Thoracic aorta (tissue), 2 donors: ENCODE measurements around the gene C12orf54. TPM values are rescaled to one million over a fixed set of nuclear protein-coding genes. Genes with fewer than 3 reads are reported as not detected.
"Not testable (repeated sequence)": the region's sequence is repeated elsewhere in the genome, so short reads cannot be mapped to it uniquely, and the experiment has no call there.

ENCODE experiments used
- ATAC-seq: fragments of 150-250 bp; one replicate; pipeline ENCODE4 v1.8.0; 2017; ENCODE audit warnings: low read depth; ENCODE audit not compliant: insufficient number of reproducible peaks, low FRiP score
- DNase-seq: peaks from one replicate; pipeline ENCODE4 v3.0.0-alpha.2; 2020; ENCODE audit warnings: low spot score
- H3K27ac ChIP-seq, 2 donors: fragments of 200-600 bp; sonication (generic); 1 replicate in 1 of 2; 2 replicates in 1 of 2; pipeline ENCODE4 v1.5.1; 2016; ENCODE audit warnings: mild to moderate bottlenecking in 2 of 2, moderate library complexity in 2 of 2
- H3K27me3 ChIP-seq: fragments of 200-600 bp; sonication (generic); replicated peaks from 2 replicates; pipeline ENCODE4 v1.6.0; 2016; ENCODE audit warnings: mild to moderate bottlenecking; ENCODE audit not compliant: insufficient read depth
- H3K36me3 ChIP-seq: fragments of 200-600 bp; sonication (generic); one replicate; pipeline ENCODE4 v1.5.1; 2016
- H3K4me1 ChIP-seq, 2 donors: fragments of 200-600 bp; sonication (generic); 1 replicate in 1 of 2; 2 replicates in 1 of 2; pipeline versions ENCODE4 v1.5.1 to v1.6.0; 2016; ENCODE audit warnings: low read depth in 2 of 2, mild to moderate bottlenecking in 1 of 2; ENCODE audit not compliant: control insufficient read depth in 1 of 2
- H3K4me3 ChIP-seq: fragments of 200-600 bp; sonication (generic); 2 replicates; pipeline ENCODE4 v1.5.1; 2016; ENCODE audit warnings: mild to moderate bottlenecking
- H3K9me3 ChIP-seq: fragments of 200-600 bp; sonication (generic); 2 replicates; pipeline ENCODE4 v1.5.1; 2016
- CTCF ChIP-seq: fragments of 200-600 bp; sonication (generic); IDR thresholded peaks from one replicate; pipeline ENCODE4 v1.5.1; 2019; ENCODE audit warnings: antibody characterized with exemption
- total RNA-seq, 2 donors: library from RNA; depleted of rRNA; stranded (reverse); fragments of >200 nt; gene quantifications; one replicate each; pipeline versions ENCODE4 v1.1.0 to v1.2.3, GENCODE V29; 2016

Gene C12orf54
- not detected for total RNA-seq

GRCh38 chr12:48482198-48482597 is at the start of gene C12orf54:
Gene C12orf54, plus strand, starts transcription at chr12:48482498. Its CDS starts 799 bp downstream, at chr12:48483297.
- no peak for DNase-seq
- no peaks in the 10 kb centered on the region for H3K9me3 ChIP-seq
- no peaks in the 10 kb centered on the region for H3K4me1 ChIP-seq
- no peak for ATAC-seq
- no peak within 1 kb of the TSS for H3K27ac ChIP-seq
- H3K27me3 ChIP-seq: no peaks in the 10 kb centered on the region
- H3K36me3 ChIP-seq: no peaks in the 10 kb centered on the region
- TF ChIP-seq CTCF: no peak
- H3K4me3 ChIP-seq: no peak within 1 kb of the TSS

GRCh38 chr12:48434016-48434415 is 48.3 kb upstream of the C12orf54 start:
- H3K9me3 ChIP-seq, ATAC-seq, H3K36me3 ChIP-seq: not testable (repeated sequence)

GRCh38 chr12:48441069-48441468 is 41.2 kb upstream of the C12orf54 start:
- Histone ChIP-seq H3K4me3 (no peak overlapping the region), H3K27me3 (no peaks in the 10 kb centered on the region), H3K36me3 (no peaks in the 10 kb centered on the region), H3K27ac (no peak overlapping the region), H3K9me3 (no peaks in the 10 kb centered on the region), H3K4me1 (no peaks in the 10 kb centered on the region)
- no peak for TF ChIP-seq CTCF
- DNase-seq (no peak), ATAC-seq (no peak)

More at GRCh38 chr12:48434016-48434415, 48.3 kb upstream of the C12orf54 start:
- not testable (repeated sequence) for H3K4me1 ChIP-seq, H3K27ac ChIP-seq, H3K27me3 ChIP-seq, DNase-seq, H3K4me3 ChIP-seq

- H3K27me3 ChIP-seq: no peaks in the 10 kb centered on the region
- no peak overlapping the region for H3K4me3 ChIP-seq
- H3K9me3 ChIP-seq: no peaks in the 10 kb centered on the region
- H3K36me3 ChIP-seq: no peaks in the 10 kb centered on the region
- no peak for ATAC-seq
- H3K4me1 ChIP-seq: no peaks in the 10 kb centered on the region
- H3K27ac ChIP-seq: no peak overlapping the region
- no peak for DNase-seq
- TF ChIP-seq CTCF: no peak
These were observed 40.0 kb upstream of the C12orf54 start for GRCh38 chr12:48442179-48442847.

GRCh38 chr12:48445538-48445937 is 36.8 kb upstream of the C12orf54 start:
- Histone ChIP-seq H3K4me3 (no peak overlapping the region), H3K4me1 (no peaks in the 10 kb centered on the region), H3K27me3 (no peaks in the 10 kb centered on the region), H3K27ac (no peak overlapping the region), H3K9me3 (no peaks in the 10 kb centered on the region), H3K36me3 (no peaks in the 10 kb centered on the region)
- no peak for DNase-seq
- TF ChIP-seq CTCF: no peak
- ATAC-seq: no peak
